Measurements from ENCODE around the gene APOL3. TPM values are rescaled to one million over a fixed set of nuclear protein-coding genes. Genes with fewer than 3 reads are reported as not detected.
A peak's percentile ranks its signal among the peaks of the same experiment; 100 is the strongest.
"Not testable (repeated sequence)": the region's sequence is repeated elsewhere in the genome, so short reads cannot be mapped to it uniquely, and the experiment has no call there.

The APOL3 gene
- total RNA-seq, result 26.9 TPM

- DNase-seq (ENCODE audit: low spot score), result peak; percentile 79
These were observed at the start of gene APOL3 for GRCh38 chr22:36160499-36160942. TSS of gene APOL3 (minus strand) at chr22:36160755. CDS start at chr22:36149055, 11,700 bp downstream.

GRCh38 chr22:36210224-36210623, 49.7 kb upstream of the APOL3 start:
- ATAC-seq (no peak), DNase-seq (ENCODE audit: low spot score) (no peak)

More at GRCh38 chr22:36160499-36160942, at the start of gene APOL3:
- peak; percentile 37 for ATAC-seq

- not testable (repeated sequence) for DNase-seq (ENCODE audit: low spot score); ATAC-seq
These were observed 48.9 kb upstream of the APOL3 start for GRCh38 chr22:36209488-36209908.

GRCh38 chr22:36208914-36209313, 48.4 kb upstream of the APOL3 start:
- ATAC-seq (no peak), DNase-seq (ENCODE audit: low spot score) (no peak)

- ATAC-seq, result no peak
These were observed 47.7 kb upstream of the APOL3 start for GRCh38 chr22:36208162-36208765.

GRCh38 chr22:36206255-36206654, 45.7 kb upstream of the APOL3 start:
- DNase-seq (ENCODE audit: low spot score), result no peak

More at GRCh38 chr22:36208162-36208765, 47.7 kb upstream of the APOL3 start:
- no peak for DNase-seq (ENCODE audit: low spot score)

GRCh38 chr22:36205573-36205972, 45.0 kb upstream of the APOL3 start:
- not testable (repeated sequence) for DNase-seq (ENCODE audit: low spot score); ATAC-seq

More at GRCh38 chr22:36206255-36206654, 45.7 kb upstream of the APOL3 start:
- no peak for ATAC-seq

GRCh38 chr22:36204632-36205015, 44.1 kb upstream of the APOL3 start:
- ATAC-seq, result no peak
- no peak for DNase-seq (ENCODE audit: low spot score)

GRCh38 chr22:36204001-36204631, 43.6 kb upstream of the APOL3 start:
- DNase-seq (ENCODE audit: low spot score) (no peak), ATAC-seq (no peak)

- ATAC-seq; DNase-seq (ENCODE audit: low spot score): not testable (repeated sequence)
These were observed 42.9 kb upstream of the APOL3 start for GRCh38 chr22:36203441-36203840.

- ATAC-seq, result peak; percentile 65
- peak; percentile 60 for DNase-seq (ENCODE audit: low spot score)
These were observed 42.4 kb upstream of the APOL3 start for GRCh38 chr22:36202906-36203305.

- DNase-seq (ENCODE audit: low spot score) (no peak), ATAC-seq (peak; percentile 5)
These were observed 41.2 kb upstream of the APOL3 start, which contains the start of gene APOL4 for GRCh38 chr22:36201630-36202319. TSS of gene APOL4 (minus strand) at chr22:36201809. CDS start at chr22:36201734, 75 bp downstream.

- not testable (repeated sequence) for DNase-seq (ENCODE audit: low spot score); ATAC-seq
These were observed 40.5 kb upstream of the APOL3 start for GRCh38 chr22:36201025-36201424.

- ATAC-seq (no peak), DNase-seq (ENCODE audit: low spot score) (no peak)
These were observed 38.5 kb upstream of the APOL3 start for GRCh38 chr22:36199001-36199551.

- peak; percentile 10 for ATAC-seq
- no peak for DNase-seq (ENCODE audit: low spot score)
These were observed 38.0 kb upstream of the APOL3 start for GRCh38 chr22:36198536-36198935.

- DNase-seq (ENCODE audit: low spot score) (no peak), ATAC-seq (peak; percentile 43)
These were observed 37.1 kb upstream of the APOL3 start for GRCh38 chr22:36197514-36198146.

- DNase-seq (ENCODE audit: low spot score), result no peak
These were observed 36.5 kb upstream of the APOL3 start for GRCh38 chr22:36197065-36197440.

GRCh38 chr22:36196254-36197064, 35.9 kb upstream of the APOL3 start:
- DNase-seq (ENCODE audit: low spot score) (no peak), ATAC-seq (no peak)

More at GRCh38 chr22:36197065-36197440, 36.5 kb upstream of the APOL3 start:
- peak; percentile 28 for ATAC-seq

GRCh38 chr22:36194971-36195370, 34.4 kb upstream of the APOL3 start:
- no peak for DNase-seq (ENCODE audit: low spot score)
- ATAC-seq, result peak; percentile 65

GRCh38 chr22:36194385-36194784, 33.8 kb upstream of the APOL3 start:
- DNase-seq (ENCODE audit: low spot score) (no peak), ATAC-seq (no peak)

All from left lobe of liver (tissue), 2 donors.